HG02840 (cell line): ENCODE measurements around the gene TTC19.
"Not testable (repeated sequence)": the region's sequence is repeated elsewhere in the genome, so short reads cannot be mapped to it uniquely, and the experiment has no call there.

Experiments used
- ATAC-seq: cut with Tn5 transposase; IDR thresholded peaks from one replicate; pipeline ENCODE4 v1.9.1; 2021; ENCODE audit warnings: mild to moderate bottlenecking, moderate library complexity, moderate number of reproducible peaks; ENCODE audit not compliant: unreplicated experiment, low FRiP score

TTC19 gene

DNA sequence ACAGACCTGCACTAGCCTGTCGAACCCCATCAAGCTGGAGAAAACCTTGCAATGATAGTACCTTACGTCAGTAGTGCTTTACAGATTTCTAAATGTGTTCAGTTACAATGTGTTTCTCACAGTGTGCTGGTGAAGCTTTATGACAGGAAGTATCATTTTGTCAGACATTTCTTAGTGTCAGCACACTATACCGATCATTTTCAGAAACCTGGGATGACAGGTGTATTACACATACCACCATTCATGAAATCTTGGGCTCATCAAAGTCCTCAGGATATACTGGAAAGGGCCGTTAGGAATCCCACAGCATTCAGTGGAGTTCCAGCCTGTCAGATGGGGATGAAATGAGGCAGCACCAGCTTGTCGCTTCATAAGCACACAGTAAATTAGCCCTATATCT, 27.3 kb downstream of the TTC19 start:
- ATAC-seq, result no peak

DNA sequence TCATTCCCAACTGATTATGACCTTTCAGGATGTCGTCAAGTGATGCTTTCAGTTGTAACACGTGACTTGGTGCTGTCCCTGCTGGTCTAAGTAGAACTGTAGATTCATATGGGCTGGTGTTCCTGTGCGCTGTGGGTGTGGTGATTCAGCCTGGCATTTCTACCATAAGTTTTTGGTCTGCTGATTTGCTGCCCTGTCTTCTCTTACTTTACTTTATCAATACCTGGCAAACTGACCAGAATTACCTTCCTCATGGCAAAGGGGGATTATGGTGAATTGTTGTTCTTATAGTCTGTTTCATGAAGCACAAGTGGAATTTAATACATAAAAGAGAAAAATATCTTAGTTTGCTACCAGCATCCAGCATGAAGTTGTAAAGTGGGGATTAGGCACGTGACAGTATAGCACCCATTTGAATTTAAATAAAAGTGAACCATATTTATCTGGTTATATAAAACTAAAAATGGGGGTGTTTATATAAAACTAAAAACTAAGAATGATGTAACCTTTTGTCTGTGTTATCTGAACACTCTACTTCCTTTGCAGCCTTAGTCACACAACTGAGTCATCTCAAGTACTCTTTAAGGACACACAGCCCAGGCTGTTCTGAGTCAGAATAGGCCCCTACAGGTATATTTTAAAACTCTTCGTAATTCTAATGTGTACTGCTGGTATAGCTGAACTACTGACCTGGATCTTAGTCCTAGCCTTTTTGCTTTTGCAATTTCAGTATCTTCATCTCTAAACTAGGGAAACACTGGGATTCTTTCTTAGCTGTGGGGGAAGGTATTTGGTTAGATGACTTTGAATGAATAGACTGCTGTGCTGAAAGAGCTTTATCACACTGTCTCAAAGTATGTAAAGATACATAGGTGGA, 28.3 kb downstream of the TTC19 start:
- peak; percentile 61 for ATAC-seq

DNA sequence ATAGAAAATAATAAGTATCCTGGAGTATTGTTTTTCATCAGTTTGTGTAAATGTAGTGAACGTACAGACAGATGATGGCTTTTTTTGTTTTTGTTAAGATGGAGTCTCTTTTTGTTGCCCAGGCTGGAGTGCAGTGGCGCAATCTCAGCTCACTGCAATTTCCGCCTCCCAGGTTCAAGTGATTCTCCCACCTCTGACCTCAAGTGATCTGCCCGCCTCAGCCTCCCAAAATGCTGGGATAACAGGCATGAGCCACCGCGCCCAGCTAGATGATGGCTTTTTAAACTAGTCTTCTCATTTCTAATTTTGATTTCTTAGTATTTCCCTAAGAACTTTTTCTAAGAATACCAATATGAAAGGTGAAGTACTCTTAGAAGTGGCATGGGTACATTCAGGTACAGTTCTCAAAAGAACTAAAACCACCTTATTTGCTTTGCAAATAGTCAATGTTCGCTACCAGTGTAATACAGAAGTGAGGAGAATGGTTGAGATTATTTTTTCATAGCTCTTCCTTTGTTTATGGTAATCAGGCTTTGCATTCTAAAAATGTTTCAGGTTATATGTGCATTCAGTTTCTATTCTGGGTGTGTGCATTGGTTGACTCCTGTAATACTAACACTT, 34.2 kb downstream of the TTC19 start:
- ATAC-seq, result no peak

DNA sequence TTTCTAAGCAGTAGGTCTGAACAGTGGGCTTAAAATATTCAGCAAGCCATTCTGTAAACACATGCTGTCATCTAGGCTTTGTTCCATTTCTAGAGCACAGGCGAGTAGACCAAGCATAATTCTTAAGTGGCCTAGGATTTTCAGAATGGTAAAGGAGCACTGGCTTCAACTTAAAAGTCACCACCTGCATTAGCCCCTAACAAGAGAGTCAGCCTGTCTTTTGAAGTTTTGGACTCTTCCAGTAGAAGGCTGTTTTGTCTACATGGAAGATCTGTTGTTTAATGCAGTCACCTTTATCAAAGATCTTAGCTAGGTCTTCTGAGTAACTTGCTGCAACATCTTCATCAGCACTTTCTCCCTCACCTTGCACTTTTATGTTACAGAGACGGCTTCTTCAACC, 36.6 kb downstream of the TTC19 start:
- ATAC-seq, result no peak

DNA sequence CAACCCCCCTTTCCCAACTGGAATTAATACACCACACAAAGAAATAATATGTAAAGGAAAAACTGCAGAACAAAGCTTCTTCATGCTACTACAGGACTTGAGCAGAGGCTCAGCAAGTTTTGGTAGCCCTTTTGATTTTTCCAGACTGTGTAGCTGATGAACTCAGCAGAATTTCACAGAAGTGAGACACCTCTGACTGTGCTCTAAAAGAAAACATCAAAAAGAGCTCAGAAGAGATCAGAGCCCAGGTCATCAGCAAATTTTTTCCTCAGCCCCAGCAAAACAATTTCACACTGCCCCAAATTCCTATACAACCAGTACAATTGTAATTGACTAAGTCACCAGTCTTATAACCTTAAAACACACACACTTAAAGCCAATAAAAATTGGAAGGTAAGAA, 38.0 kb downstream of the TTC19 start:
- ATAC-seq, result no peak

DNA sequence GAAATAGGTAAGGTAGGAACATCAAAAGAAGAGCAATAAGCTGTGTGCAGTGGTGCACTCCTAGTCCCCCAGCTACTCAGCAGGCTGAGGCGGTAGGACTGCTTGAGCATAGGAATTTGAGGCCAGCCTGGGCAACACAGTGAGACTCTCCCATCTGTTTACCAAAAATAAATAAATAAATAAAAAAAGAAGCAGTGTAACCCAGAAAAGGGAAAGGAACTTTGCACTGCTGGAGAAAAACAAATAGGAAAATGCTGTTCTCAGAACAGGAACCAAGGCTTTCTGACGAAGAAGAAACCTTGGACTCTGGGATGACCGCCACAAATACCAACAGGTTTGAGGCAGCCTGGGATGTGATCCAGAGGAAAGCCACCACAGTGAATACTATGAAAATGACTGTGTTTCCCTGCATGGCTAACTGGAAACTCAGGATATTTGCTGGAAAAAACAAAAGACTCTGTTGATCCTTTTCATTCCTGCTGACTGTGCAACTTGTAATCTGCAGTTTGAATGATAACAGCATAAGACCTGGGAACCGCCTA, 41.2 kb downstream of the TTC19 start:
- no peak for ATAC-seq

DNA sequence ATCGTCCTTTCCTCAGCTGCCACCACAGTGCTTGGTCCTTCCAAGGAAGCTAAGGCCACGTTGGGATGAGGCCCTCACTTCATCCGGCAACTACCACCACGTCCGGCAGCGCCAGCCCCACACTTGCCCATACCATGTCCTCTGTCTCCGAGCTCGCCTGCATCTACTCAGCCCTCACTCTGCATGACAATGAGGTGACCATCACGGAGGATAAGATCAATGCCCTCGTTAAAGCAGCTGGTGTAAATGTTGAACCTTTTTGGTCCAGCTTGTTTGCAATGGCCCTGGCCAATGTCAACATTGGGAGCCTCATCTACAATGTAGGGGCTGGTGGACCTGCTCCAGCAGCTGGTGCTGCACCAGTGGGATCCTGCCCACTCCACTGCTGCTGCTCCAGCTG, 44.9 kb downstream of the TTC19 start:
- ATAC-seq, result no peak

DNA sequence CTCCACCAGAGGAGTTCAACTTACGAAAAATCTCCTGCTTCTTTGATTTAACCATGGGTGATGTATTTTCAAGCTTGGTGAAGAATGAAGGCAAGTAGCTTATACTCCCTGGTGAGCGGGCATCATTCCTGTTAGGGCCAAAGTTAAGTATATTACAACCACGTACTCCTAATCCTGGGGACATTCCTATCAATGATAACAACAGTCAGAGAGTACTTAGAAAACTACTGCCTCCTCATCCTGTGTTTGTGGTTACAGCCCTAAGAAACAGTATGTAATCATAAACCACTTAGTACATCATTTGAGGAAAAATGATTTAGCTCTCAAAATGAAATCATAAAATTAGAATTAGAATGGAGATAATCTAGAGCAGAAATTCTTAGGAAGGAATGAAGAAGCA, 47.3 kb downstream of the TTC19 start:
- no peak for ATAC-seq

DNA sequence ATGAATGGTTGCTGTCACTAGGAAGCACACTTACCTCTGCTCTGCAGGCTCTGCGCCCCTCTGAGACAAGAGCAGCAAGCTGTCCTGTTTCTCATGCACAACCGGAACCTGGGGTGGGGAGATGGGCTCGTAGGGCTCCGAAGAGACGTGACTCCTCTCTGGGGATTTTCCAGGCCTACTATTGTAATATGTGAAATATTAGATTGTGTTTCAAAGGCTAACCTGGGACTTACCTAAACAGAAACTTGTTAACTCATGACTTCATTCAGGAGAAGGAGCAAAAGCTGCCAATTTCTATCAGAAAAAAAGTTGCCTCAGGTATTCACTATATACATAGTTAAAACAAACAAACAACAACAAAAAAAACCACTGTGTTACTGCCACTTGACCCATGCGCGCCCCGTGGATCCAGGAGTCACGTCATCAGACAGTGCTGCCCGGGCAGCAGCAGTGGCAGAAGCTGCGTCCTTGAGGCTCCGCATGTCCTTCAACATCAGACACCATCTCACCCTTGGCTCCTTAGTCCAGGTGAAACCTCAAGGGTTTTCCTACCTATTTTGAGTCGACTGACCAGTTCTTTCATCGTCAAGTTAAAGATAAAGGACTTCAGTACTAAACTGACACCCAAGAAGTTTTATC, 49.3 kb downstream of the TTC19 start:
- ATAC-seq, result no peak

DNA sequence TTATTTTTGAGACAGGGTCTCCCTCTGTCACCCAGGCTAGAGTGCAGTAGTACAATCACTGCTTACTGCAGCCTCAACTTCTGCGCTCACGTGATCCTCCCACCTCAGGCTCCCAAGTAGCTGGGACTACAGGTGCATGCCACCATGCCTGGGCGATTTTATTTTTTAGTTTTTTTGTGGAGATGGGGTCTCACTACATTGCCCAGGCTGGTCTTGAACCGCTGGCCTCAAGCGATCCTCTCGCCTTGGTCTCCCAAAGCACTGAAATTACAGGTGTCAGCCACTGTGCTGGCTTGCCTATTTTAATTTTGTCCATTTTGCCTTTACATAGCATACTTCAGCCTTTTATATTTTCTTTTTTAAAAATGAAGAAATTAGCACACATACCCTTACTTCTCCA, 51.2 kb downstream of the TTC19 start:
- no peak for ATAC-seq

DNA sequence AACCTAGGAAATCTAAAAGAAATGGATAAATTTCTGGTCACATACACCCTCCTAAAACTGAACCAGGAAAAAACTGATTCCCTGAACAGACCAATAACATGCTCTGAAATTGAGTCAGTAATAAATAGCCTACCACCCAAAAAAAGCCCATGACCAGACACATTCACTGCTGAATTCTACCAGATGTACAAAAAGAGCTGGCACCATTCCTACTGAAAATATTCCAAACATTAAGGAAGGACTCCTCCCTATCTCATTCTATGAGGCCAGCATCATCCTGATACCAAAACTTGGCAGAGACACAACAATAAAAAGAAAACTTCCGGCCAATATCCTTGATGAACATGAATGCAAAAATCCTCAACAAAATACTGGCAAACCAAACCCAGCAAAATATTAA, 52.9 kb downstream of the TTC19 start:
- ATAC-seq, result no peak

DNA sequence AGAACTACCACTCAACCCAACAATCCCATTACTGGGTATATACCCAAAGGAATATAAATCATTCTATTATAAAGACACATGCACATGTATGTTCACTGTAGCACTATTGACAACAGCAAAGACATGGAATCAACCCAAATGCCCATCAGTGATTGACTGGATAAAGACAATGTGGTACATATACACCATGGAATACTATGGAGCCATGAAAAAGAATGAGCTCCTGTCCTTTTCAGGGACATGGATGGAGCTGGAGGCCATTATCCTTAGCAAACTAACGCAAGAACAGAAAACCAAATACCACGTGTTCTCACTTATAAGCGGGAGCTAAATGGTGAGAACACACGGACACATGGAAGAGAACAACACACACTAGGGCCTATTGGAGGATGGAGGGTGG, 55.5 kb downstream of the TTC19 start:
- not testable (repeated sequence) for ATAC-seq

DNA sequence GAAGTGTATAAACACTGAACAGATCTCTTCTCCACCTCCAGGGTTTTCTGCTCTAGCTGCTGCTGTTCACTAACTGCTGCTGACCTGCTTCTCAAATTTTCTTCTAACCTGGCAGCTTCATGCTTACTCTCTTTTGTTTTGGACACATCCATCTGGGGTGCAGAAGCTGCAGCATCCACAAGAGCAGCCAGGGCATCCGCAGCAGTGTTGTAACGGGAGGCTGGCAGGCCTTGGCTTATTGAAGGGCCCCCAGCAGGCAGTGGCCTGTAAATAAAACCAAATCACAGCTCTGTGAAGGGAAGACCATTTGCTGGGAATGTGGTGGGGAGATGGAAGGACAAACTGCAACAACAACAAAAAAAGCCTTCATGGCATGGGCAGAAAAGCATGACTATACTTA, 62.0 kb downstream of the TTC19 start:
- no peak for ATAC-seq

DNA sequence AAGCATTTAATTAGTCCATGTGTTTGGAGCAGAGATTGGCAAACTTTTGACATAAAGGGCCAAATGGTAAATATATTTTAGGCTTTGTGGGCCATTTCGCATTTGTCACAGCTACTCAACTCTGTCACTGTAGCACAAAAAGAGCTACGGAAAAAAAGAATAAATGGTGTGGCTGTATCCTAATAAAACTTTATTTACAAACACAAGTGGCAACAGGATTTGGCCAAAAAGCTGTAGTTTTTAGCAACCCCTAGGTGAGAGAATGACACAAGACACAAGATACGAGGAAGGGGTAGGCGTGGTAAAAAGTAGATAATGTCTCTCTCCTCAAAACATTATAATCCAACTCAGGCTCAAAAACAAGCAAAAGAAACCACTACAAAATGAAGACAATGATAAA, 66.5 kb downstream of the TTC19 start:
- ATAC-seq, result no peak

DNA sequence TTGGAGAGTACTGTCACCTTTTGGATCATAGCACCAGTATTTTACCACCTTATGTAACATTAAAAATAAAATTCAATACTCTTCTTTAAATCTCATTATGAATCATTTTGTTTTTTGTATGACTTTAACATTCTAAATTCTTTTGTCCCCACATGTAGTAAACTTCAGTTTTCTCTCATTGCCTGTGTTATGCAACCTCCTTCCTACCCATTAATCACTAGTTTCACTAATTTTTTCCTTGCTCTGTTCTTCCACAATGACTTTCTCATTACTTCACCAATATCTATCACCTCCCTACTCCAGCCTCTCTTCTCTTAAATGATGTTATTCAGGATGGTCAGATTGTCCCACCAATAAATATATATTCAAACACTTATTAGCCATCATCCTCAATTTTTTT, 68.7 kb downstream of the TTC19 start:
- no peak for ATAC-seq

DNA sequence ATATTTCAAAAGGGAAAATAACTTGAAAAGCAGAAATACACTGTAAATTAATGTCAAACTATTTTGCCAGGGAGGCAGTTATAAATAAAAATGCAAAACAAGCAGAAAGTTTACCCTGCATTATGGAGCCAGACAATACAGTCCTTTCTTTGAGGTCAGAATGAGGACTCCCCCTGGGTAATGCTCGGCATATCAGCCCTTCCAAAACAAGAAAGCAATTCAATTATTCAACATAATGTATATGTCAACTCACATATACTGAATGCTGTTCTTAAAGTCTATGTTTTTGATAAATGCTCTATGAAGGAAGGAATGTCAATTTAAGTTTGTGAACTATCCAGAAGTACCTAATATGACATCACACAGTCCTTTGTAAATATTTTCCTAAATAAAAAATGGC, 72.4 kb downstream of the TTC19 start:
- no peak for ATAC-seq

DNA sequence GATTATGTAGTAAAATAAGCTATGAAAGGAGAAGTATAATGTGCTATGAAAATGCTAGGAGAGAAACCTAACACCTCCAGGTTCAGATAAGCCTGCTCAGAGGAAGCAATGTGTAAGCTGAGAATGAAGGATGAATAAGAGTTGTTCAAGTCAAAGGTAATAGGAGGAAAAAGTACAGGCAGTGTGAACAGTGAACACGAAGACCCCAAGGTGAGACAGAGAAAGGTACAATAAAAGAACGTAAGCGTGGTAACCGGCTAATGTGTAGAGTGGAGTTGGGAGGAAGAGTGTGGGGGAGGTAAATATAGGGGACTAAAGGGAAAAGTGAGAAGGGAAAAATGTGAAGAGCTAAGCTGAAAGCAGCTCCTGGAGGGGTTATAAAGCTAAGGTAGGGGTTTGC, 74.2 kb downstream of the TTC19 start:
- no peak for ATAC-seq

DNA sequence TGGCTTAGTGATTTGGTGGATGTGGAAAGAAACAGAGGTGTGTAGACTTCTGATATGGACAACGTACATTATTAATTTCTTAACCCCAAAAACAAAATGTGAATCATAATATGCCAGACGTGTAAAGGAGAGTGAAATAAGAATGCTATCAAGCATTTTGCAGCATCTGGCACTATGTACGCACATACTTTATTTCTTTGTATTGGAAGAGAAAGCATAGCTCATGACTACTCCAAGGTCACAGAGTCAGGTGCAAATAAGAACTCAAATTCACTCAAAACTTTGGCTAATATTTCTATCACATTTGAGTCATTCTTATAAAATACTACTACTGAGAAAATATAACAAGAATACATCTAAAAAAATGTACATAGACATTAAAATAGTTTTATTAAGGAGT, 74.8 kb downstream of the TTC19 start:
- ATAC-seq, result no peak

DNA sequence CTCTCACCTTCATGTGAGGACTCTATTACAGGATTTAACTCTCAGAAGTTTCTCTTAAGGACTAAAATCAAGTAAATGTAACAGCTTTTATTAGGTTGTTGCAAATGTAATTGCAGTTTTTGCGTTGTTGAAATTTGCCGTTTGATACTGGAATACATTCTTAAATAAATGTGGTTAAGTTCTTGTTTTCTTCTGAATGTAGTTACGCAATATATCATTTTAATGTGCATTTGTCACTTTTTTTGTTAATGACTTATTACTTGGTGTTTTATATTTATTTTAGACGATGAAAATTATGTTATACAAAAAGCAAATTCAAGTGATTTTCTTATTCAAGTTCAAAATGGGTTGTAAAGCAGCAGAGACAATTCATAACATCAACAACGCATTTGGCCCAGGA, 76.3 kb downstream of the TTC19 start:
- no peak for ATAC-seq
